GM19239 (cell line): ENCODE measurements around the gene CHST11.
A peak's percentile ranks its signal among the peaks of the same experiment; 100 is the strongest.

Experiments used
- DNase-seq: peaks from one replicate; pipeline ENCODE4 v3.0.0; 2011; ENCODE audit warnings: low spot score; ENCODE audit not compliant: insufficient read length
- FAIRE-seq: peaks from 2 replicates; lab custom pipeline; 2011; peaks lifted over from hg19 to GRCh38; lab: Jason Lieb, UNC

CHST11 gene

DNA sequence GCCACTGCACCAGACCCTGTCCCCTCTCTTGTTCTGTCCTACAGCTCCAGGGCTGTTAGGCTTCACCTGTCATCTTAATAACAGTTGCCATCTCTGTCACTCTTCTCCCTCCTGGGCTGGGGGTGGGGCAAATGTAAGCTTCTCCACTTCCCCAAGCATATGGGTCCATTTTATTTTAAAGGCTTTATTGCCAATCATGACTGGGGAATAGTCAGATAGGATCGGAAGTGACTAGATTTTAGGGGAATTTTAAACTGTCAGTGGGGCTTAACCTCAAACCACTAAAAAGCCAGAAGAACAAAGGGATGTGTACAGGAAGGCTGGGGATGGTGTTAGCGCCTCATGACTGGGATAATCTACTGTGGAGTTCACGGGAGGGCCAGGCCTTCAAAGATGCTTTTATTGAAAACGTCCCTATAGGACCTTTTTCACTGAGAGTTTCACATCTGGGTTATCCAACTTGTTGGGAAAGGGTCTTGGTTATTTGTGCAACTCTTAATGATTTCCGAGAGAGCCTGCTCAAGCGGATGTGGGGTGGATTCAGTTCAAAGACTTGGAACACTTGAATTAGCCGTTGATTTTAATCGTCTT is 41.6 kb downstream of the CHST11 start:
- DNase-seq (no peak), FAIRE-seq (peak; percentile 62)

DNA sequence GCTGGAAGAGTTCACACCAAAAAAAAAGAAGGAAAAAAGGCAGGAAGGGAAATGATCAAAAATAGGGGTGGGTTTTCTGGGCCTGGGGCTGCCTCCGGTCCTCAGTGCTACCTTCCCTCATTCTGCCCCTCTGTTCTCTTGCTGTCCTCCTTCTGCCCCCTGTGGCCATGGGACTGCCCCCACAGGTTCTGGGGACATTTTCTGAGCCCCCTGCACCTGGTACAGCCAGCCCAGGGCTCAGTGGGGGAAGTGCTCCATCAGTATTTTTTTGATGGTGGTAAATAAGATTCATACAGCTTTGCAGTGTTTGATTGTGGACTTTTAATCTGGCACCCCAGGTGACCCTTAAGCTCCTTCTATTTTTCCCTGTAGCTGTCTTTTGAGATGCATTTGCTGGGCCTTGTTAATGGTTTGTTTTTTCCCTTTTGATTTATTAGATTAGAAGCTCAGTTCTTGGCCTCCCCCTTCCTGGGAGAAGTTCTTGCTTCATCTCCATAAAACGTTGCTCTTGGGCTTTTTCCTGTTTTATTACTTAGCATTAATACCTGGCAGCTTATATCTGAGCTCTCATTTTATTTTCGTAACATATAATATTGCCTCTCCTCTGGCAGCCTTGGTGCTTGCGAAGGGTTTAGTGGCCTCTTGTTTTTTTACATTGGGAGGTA is 43.1 kb downstream of the CHST11 start:
- DNase-seq (no peak), FAIRE-seq (no peak)

DNA sequence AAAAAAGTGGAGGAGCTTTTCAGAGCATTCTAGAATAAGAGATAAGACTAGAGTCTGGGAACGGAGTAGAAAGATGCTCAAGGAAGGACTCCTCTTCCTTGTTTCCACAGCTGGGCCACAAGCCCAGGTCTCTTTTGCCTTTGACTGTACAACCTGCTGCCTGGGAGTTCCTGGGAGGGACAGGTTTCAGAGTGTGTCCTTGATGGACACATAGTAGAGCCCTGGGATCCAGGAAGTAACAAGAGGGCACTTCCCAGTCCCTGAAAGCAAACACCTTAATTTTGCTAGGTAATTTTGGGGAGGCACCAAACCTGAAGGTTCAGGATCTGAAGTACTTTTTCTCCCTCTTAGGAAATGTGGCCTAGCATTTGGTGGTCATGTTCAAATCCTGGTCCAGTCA is 44.4 kb downstream of the CHST11 start:
- DNase-seq: no peak
- FAIRE-seq: no peak

DNA sequence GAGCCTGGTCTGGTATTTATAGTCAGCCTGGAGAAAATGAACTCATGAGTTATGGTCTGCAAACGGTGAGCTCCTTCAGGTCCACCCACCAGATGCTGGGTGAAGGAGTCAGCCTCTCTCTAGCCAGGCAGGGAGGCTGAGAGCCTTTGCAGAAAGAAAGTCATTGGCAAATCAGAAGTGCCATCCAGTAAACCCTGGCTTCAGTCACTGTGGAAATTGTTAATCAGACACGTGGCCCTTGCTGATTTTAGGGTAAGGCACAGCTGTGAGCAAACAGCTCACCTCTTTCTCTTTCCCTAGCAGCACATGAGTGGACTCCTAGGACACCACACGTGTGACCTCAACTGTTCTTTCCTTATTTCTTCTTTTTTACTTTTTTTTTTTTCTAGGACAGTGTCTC is 44.9 kb downstream of the CHST11 start:
- FAIRE-seq: peak; percentile 48
- DNase-seq: no peak

DNA sequence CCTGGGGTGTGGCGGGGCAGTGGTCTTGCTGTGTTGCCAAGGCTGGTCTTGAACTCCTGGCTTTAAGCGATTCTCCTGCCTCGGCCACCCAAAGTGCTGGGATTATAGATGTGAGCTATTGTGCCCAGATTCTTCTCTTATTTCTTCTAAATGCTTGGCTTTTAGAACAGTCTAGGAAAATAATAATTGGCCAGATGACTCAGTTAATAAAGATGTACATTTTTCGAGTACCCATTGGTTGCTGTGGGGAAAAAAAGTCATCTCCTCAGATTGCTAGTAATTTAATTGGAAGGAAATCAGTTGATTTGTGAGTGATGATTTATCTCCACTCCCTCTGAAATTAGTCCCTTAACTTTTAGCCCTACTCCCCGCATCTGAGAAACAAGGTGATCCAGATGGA is 45.5 kb downstream of the CHST11 start:
- no peak for DNase-seq
- no peak for FAIRE-seq

DNA sequence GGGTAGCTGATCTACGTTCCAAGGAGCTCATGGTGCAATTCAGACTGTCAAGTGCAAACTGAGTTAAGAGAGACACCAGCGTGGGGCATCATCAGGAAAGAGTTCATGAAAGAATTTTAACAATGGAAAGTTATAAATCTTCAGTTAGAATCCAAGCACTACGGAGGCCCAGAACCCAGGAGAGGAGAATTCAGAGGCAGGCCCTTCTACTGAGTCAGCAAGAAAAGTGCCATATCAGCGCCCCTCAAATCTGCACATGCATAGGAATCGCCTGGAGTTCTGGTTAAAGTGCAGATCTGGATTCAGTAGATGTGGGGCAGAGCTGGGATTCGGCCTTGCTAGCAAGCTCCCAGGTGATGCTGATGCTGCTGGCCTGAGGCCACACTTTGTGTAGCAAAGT is 45.9 kb downstream of the CHST11 start:
- FAIRE-seq: no peak
- DNase-seq: no peak

DNA sequence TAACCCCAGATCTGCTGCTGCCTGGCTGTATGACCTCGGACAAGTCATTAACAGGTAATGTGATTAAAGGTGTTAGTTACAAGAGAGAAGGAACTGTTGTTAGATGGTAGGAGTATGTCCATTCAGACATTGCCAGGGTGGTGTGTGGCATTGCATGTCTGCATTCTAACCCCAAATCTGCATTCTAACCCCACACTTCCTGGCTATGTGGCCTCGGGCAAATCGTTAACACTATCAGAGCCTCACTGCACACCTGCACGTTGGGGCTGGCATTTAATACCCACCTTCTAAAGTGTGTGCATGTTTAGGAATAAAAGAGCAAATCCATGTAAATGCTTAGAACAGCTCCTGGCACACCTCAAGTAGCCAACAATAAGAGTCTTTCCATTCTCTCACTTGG is 46.4 kb downstream of the CHST11 start:
- DNase-seq (no peak), FAIRE-seq (peak; percentile 53)

DNA sequence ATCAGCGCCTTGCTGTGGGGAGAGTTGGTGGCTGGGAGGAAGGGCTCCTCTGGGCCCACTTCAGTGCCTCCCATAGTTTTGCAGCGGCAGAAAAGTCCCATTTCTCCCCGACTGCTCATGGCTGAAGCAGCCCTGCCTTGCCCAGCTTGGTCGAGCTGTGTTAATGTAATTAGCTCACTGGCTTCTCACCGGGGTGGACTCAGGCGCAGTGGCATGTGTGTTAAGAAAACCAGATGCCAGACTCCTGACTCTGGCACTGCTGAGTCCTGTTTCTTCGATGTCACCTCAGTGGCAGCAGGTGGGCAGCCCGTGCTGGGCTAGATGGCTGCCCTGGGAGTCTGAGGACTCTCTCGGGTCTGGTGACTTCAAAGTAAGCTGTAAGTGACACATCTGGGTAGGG is 47.4 kb downstream of the CHST11 start:
- DNase-seq: no peak
- no peak for FAIRE-seq

DNA sequence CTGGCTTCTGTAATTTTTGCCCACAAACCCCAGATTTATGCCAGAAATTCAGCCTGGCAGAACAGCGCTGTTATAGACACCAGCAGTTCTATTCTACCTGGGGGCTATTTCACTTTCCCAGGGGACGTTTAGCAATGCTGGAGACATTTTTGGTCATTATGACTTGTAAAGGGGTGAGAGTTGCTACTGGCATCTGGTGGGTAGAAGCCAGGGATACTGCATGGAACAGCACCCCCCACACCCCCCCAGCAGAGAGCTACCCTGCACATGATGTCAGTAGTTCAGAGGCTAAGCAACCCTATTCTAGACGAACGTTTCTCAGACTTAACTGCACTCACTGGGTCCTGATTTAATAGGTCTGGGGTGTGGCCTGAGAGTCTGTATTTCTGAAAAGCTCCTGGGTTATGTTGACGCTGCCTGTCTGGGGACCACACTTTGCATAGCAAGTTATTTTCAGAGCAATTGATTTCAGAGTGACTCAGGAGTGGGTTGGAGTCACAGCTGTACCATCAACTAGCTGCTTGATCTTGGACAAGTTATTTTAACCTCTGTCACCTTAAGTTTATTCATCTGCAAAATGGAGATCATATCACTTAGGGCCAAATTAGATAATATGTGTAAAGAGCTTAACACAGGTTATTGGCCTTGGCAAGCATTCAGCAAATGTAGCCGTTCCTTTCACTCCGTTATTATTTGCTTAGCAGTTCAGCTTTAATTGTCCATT is 48.5 kb downstream of the CHST11 start:
- peak; percentile 50 for DNase-seq

DNA sequence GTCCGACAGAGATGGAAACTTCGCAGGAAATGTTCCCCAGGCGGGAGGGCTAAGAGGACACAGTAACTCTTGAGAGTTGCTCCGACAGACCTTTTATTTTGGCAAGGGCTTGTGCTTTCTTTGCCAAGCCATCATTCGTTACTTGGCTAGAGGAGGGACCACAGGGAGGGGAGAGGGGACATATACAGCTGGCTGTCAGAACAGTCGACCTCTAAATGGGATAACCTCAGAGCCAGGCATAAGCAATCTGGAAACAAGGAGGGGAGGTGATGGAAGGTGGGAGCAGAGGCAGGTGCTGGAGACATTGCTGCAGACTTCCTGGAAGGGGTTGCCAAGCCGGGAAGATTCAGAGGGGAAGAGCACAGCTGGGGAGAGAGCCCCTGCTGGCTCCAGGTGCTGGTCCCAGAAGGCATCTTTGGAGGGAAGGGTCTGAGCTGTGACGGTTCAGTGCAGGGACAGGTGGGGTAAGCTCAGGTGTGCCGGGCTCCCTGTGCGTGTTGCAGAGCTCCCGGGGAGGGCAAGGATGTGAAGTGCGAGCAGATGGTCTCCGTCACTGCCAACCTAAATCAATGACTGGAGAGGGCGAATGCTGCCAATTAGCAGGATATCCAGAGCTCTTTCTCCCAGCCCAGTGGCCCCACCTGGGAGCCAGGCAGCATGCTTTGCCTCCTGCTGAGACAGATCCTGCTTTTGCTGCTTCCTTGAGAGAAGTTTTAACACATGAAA is 50.1 kb downstream of the CHST11 start:
- no peak for FAIRE-seq
- DNase-seq: no peak

More for the DNA sequence above, 48.5 kb downstream of the CHST11 start:
- FAIRE-seq: peak; percentile 99

DNA sequence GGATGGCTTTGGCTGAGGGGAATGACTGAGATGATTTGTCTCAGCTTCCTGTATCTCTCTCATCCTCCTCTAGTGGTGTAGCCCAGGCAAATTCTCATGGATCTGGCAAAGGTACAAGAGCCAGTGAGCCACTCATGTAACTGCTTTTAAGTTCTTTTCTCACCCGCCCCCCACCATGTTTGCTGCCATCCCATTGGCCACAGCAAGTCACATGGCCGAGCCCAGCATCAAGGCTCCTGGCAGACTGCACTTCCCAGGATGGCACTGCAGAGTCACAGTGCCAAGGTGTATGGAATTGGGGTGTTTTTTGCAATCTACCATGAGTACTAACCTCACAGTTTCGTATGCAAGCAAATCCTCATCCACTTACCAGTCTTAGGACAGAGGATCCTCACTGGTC is 50.9 kb downstream of the CHST11 start:
- FAIRE-seq (no peak), DNase-seq (no peak)

DNA sequence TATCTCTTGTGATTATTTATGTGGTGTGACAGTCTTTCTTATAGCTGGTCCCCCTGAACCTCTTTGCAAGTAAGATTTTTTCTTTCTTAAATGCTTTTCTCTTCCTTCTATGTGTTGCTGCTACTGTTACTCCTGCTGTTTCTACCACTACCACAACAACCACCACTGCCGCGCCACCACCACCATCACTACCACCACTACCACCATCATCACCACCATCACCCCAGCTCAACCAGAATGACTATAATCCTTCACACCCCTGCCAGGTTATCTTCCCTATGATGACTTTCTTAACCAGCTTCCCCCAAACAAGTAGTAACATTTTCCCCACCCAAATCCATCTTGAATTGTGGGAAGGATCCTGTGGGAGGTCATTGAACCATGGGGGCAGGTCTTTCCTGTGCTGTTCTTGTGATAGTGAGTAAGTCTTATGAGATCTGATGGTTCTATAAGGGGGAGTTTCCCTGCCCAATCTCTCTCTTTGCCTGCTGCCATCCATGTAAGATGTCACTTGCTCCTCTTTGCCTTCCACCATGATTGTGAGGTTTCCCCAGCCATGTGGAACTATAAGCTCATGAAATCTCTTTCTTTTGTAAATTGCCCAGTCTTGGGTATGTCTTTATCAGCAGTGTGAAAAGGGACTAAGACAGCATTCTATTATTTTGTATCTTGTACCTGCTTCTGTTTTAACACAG is 52.2 kb downstream of the CHST11 start:
- FAIRE-seq (no peak), DNase-seq (no peak)

DNA sequence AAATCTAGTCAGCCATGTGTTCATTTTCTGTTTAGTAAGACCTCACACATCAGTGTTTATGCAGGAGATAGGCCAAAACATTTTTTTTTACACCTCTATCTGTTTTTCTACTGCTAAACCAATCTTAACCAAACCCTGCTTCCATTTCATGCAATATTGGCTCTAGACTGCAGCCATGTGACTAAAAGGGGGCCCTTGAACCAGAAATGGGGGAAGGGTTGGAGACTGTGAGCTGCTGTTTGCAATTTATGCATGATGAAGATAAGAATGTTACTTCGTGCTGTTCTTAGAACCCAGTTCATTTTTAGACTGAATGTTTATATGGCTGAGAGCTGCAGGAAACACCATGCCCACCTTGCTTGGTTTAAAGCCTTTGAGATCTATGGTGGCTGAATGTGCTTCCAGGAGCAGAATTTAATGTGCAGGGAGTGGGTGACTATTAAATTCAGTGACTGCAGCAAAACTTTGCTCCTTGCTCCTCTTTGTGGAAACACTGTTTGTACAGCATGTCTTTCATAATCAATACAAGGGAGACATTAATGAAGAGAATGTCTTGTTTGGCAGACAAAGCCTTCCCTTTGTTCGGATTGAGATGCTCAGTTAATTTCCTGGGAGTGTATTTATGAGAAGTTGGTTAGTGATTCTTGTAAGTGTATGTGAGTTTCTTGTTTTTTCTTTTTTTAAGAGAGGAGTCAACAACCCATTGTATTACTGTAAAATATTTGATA is 53.6 kb downstream of the CHST11 start:
- FAIRE-seq (peak; percentile 44), DNase-seq (no peak)

DNA sequence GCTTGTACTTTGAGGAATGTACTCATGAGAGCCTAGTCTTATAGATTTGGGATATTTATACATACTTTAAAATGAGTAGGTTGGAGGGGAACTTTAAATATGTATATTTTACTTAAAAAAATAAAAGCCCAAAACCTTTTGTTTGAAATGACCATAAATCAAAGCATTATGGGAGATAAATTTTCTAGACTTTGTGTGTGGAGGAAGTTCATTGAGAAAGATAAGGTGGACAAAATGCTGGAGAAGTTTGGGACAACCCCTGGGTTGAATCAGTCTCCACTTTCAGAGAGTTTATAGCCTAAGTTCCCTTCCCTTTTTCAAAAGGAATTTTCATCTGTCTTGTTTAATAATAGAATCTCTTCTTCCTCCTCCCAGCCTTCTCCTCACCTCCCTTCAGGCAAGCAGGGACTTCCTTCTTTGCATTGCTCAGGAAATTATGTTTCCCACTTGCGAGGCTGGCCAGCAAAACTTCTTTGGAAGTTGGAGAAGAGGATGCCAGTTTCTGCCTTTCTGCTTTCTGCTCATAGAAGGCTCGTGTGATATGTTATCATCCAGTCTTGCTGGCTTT is 54.2 kb downstream of the CHST11 start:
- no peak for FAIRE-seq

DNA sequence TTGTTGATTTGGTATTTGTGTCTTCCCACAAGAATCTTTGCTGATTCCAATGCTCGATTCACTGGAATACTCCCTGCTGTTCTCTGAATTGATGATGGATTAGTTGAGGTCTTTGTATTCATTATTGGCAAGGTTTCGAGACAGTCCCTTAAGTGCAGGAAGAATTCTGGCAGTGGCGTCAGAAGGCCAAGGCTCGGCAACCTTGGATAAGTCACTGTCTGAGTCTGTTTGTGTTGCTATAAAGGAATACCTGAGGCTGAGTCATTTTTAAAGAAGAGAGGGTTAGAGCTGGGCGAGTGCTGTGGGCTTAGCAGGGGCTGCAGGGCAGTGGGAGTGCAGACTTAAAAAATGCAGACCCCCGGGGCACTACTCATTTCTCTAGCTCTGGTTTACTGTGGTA is 56.9 kb downstream of the CHST11 start:
- DNase-seq: no peak
- FAIRE-seq: no peak

More for the DNA sequence above, 54.2 kb downstream of the CHST11 start:
- DNase-seq: no peak

DNA sequence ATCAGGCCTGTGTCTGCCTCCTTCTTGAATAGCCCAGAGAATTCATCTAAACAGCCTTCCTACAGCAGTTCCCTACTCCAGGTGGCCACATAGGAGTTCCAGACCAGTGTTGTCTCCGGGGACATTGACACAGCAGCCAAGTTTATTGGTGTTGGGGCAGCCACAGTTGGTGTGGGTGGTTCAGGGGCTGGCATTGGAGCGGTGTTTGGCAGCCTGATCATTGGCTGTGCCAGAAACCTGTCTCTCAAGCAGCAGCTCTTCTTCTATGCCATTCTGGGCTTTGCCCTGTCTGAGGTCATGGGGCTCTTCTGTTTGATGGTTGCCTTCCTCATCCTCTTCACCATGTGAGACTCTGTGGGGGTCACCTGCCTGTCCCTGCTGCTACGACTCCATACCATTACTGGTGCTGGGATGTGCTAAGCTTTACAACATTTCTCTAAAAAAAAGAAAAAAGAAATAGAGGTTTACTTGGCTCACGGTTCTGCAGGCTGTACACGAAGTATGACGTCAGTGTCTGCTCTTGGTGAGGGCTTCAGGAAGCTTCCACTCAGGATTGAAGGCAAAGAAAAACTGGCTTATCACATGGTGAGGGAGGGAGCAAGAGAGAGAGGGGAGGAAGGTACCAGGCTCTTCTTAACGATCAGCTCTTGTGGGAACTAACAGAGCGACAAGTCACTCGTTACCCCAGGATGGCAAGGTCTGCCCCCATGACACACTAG is 57.5 kb downstream of the CHST11 start:
- FAIRE-seq: no peak
- DNase-seq: no peak

DNA sequence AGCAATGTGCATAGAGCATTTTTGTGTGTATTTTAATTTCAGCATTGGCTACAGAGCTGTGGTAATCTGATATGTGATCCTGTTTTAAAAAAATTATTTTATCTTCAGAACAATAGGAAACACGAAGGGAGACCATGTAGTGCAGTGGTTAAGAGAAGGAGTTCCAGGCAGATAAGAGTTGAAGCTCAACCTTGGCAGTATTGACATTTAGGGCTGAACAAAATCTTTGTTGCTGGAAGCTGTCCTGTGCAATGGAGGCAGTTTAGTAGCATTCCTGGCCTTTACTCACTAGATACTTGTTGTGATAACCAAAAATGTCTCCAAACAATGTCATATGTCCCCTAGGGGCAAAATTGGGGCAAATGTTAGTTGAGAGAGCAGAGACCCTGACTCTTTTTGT is 59.2 kb downstream of the CHST11 start:
- no peak for FAIRE-seq
- no peak for DNase-seq

DNA sequence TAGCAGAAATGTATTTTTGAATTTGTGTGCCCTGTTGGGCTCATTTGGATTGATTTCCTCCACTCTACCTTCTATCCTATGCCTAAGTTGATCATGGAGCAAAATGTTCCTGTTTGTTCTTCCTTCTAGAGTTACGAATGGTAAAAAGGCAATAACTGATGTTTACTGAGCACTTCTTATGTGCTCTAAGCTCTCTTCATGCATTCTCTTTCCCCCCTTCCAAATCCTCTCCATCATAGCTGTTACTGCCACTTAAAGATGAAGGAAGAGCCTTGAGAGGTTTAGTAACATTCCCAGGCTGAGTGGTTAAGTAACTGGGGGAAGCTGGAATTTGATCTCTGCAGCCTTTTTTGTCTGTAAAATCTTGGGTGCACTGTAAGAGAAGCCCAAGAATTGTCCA is 60.1 kb downstream of the CHST11 start:
- DNase-seq: no peak
- FAIRE-seq: no peak

DNA sequence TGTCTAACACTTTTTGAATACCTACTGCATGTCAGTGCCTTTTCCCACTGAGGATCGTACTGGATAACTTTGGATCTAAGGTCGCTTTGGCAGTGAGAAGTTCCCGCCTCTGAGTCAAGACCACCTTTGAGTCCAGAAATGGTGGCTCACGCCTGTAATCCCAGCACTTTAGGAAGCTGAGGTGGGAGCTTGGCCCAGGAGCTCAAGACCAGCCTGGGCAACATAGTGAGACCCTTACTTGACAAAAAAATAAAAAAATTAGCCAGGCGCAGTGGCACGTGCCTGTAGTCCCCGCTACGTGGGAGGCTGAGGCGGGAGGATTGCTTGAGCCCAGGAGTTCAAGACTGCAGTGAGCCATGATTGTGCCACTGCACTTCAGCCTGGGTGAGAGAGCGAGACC is 61.1 kb downstream of the CHST11 start:
- no peak for FAIRE-seq
- no peak for DNase-seq
